ENCODE results near the gene FARP2. TPM values are rescaled to one million over a fixed set of nuclear protein-coding genes. Genes with fewer than 3 reads are reported as not detected.
A peak's percentile ranks its signal among the peaks of the same experiment; 100 is the strongest.

The FARP2 gene
- total and polyA plus RNA-seq, 2 donors (not counting 1 experiment from before 2014, with no cell fraction given): 28.2 to 41.0 TPM

DNA sequence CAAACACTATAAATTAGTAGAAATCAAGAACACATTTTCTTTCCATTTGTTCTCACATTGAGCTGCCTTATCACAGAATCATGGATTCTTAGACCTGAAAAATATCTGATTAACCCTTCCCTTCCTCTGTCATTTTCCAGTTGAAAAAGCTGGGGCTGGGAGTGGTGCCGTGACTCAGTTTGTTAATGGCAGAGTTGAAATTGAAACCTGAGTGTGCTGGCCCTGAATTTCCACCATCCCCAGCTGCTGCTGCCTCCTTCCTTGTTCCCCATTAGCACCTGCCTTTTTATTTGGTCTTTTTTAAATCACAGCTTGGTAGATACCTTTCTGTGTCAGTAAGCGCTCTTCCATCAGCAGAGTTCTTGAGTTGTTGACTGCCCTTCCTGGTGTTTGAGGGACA lies 10.6 kb downstream of the FARP2 start:
- DNase-seq (ENCODE audit: low read depth in 2 of 2): no peak

DNA sequence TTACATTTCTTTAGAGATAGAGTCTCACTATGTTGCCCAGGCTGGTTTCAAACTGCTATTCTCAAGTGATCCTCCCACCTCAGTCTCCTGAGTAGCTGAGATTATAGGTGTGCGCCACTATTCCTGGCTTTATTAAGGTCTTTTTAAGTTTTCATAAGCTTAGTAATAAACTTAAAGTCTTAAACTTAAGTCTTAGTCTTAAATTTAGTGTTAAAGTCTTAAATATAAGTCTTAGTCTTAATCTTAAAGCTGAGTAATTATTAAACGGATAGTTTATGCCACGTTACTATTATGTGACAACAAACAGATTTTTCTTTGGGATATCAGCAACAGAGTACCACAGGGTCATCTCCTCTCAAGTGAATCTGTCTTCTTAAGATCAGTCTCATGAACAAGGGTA lies 12.6 kb downstream of the FARP2 start:
- Histone ChIP-seq H3K27me3 (ENCODE audit: control insufficient read depth, insufficient read depth, low read length) (no peaks in the 10 kb centered on the region), H3K9ac (ENCODE audit: insufficient read depth, low read length) (no peak overlapping the region), H4K20me1 (ENCODE audit: control insufficient read depth, extremely low read depth, insufficient read depth, low read length) (no peaks in the 10 kb centered on the region), H3K79me2 (ENCODE audit: control insufficient read depth, insufficient read depth, low read length) (peaks cover 23% of the 10 kb centered on the region), H3K4me2 (ENCODE audit: extremely low read depth, insufficient read depth, low read length) (no peak overlapping the region), H3K9me3 (ENCODE audit: control insufficient read depth, insufficient read depth, low read depth, low read length) (no peaks in the 10 kb centered on the region), H3K4me1 (ENCODE audit: control insufficient read depth, extremely low read depth, insufficient read depth, low read length) (peaks cover 3% of the 10 kb centered on the region), H3K27ac (ENCODE audit: insufficient read depth, low read length) (no peak overlapping the region), H3K4me3 (replicated peaks in 1 of 4; ENCODE audit: control extremely low read depth in 1 of 4, insufficient read depth in 1 of 4, low read depth in 3 of 4, low read length in 4 of 4) (no peak overlapping the region), H2AFZ (ENCODE audit: low read length) (no peak overlapping the region), H3K36me3 (ENCODE audit: control insufficient read depth, insufficient read depth, low read length) (no peaks in the 10 kb centered on the region)
- TF ChIP-seq EZH2 (IDR thresholded peaks at IDR 0.05; ENCODE audit: low read length, missing control alignments): no peak
- no peak for TF ChIP-seq CTCF (conservative IDR thresholded peaks at IDR 0.05 in 1 of 2, IDR thresholded peaks at IDR 0.05 in 1 of 2; ENCODE audit: low read depth in 1 of 2, low read length in 2 of 2)
- DNase-seq (ENCODE audit: low read depth in 2 of 2): no peak

More for the DNA sequence above, 10.6 kb downstream of the FARP2 start:
- no peak overlapping the region for H3K4me2 ChIP-seq (ENCODE audit: extremely low read depth, insufficient read depth, low read length)
- no peak for TF ChIP-seq CTCF (conservative IDR thresholded peaks at IDR 0.05 in 1 of 2, IDR thresholded peaks at IDR 0.05 in 1 of 2; ENCODE audit: low read depth in 1 of 2, low read length in 2 of 2)
- TF ChIP-seq EZH2 (IDR thresholded peaks at IDR 0.05; ENCODE audit: low read length, missing control alignments): no peak
- H3K9ac ChIP-seq (ENCODE audit: insufficient read depth, low read length): no peak overlapping the region
- no peaks in the 10 kb centered on the region for H3K9me3 ChIP-seq (ENCODE audit: control insufficient read depth, insufficient read depth, low read depth, low read length)
- no peak overlapping the region for H2AFZ ChIP-seq (ENCODE audit: low read length)
- peaks cover 24% of the 10 kb centered on the region for H3K79me2 ChIP-seq (ENCODE audit: control insufficient read depth, insufficient read depth, low read length)
- no peaks in the 10 kb centered on the region for H3K36me3 ChIP-seq (ENCODE audit: control insufficient read depth, insufficient read depth, low read length)
- peaks cover 3% of the 10 kb centered on the region for H3K4me1 ChIP-seq (ENCODE audit: control insufficient read depth, extremely low read depth, insufficient read depth, low read length)
- no peak overlapping the region for H3K27ac ChIP-seq (ENCODE audit: insufficient read depth, low read length)
- no peak overlapping the region for H3K4me3 ChIP-seq (replicated peaks in 1 of 4; ENCODE audit: control extremely low read depth in 1 of 4, insufficient read depth in 1 of 4, low read depth in 3 of 4, low read length in 4 of 4)
- no peaks in the 10 kb centered on the region for H3K27me3 ChIP-seq (ENCODE audit: control insufficient read depth, insufficient read depth, low read length)
- H4K20me1 ChIP-seq (ENCODE audit: control insufficient read depth, extremely low read depth, insufficient read depth, low read length): no peaks in the 10 kb centered on the region

GRCh38 chr2:241372361-241372992 lies 16.4 kb downstream of the FARP2 start:
- Histone ChIP-seq H3K9me3 (ENCODE audit: control insufficient read depth, insufficient read depth, low read depth, low read length) (no peaks in the 10 kb centered on the region), H4K20me1 (ENCODE audit: control insufficient read depth, extremely low read depth, insufficient read depth, low read length) (no peaks in the 10 kb centered on the region), H3K9ac (ENCODE audit: insufficient read depth, low read length) (no peak overlapping the region), H2AFZ (ENCODE audit: low read length) (no peak overlapping the region), H3K27ac (ENCODE audit: insufficient read depth, low read length) (no peak overlapping the region), H3K4me1 (ENCODE audit: control insufficient read depth, extremely low read depth, insufficient read depth, low read length) (no peaks in the 10 kb centered on the region), H3K27me3 (ENCODE audit: control insufficient read depth, insufficient read depth, low read length) (no peaks in the 10 kb centered on the region), H3K4me2 (ENCODE audit: extremely low read depth, insufficient read depth, low read length) (no peak overlapping the region), H3K36me3 (ENCODE audit: control insufficient read depth, insufficient read depth, low read length) (no peaks in the 10 kb centered on the region), H3K4me3 (replicated peaks in 1 of 4; ENCODE audit: control extremely low read depth in 1 of 4, insufficient read depth in 1 of 4, low read depth in 3 of 4, low read length in 4 of 4) (no peak overlapping the region), H3K79me2 (ENCODE audit: control insufficient read depth, insufficient read depth, low read length) (peaks cover 15% of the 10 kb centered on the region)
- TF ChIP-seq EZH2 (IDR thresholded peaks at IDR 0.05; ENCODE audit: low read length, missing control alignments) (no peak), CTCF (conservative IDR thresholded peaks at IDR 0.05 in 1 of 2, IDR thresholded peaks at IDR 0.05 in 1 of 2; ENCODE audit: low read depth in 1 of 2, low read length in 2 of 2) (no peak)
- peak in 1 of 2 donors; percentile 43 for DNase-seq (ENCODE audit: low read depth in 2 of 2)
